ENCODE measurements around the gene SOWAHA. TPM values are rescaled to one million over a fixed set of nuclear protein-coding genes. Genes with fewer than 3 reads are reported as not detected.
"Not testable (repeated sequence)": the region's sequence is repeated elsewhere in the genome, so short reads cannot be mapped to it uniquely, and the experiment has no call there.

Gene SOWAHA
- total and polyA plus RNA-seq, 2 of the 4 experiments (the other 2 are of a cell fraction) = 0.03 TPM; not detected in 1

GRCh38 chr5:132804219-132804618 lies 8.9 kb upstream of the SOWAHA start:
- H3K4me3 ChIP-seq (ENCODE audit: insufficient read depth, low read depth, low read length); H3K27ac ChIP-seq (ENCODE audit: insufficient read depth, low read length); POLR2A ChIA-PET (ENCODE audit: unreplicated experiment); H2BK5ac ChIP-seq (ENCODE audit: low read depth, low read length, poor library complexity, severe bottlenecking); H3K4me1 ChIP-seq (ENCODE audit: control insufficient read depth, insufficient read depth, low read length); H3K36me3 ChIP-seq (ENCODE audit: control insufficient read depth, insufficient read depth, low read length); intact Hi-C loops (cut with micrococcal nuclease); H2AFZ ChIP-seq (replicated peaks; ENCODE audit: low read length, poor library complexity); H3K4me2 ChIP-seq (ENCODE audit: low read depth, low read length); H3K23ac ChIP-seq (ENCODE audit: low read depth, low read length); CTCF ChIA-PET; DNase-seq; H3K18ac ChIP-seq (ENCODE audit: low read depth, low read length); BruUV-seq (replicated peaks); H4K20me1 ChIP-seq (ENCODE audit: insufficient read depth, low read length); H3K9me1 ChIP-seq (ENCODE audit: insufficient read depth, low read length); H2BK20ac ChIP-seq (ENCODE audit: low read depth, low read length); dilution Hi-C loops (cut with HindIII; ENCODE audit: low sequenced_read_pairs, unreplicated experiment); H2AK9ac ChIP-seq (replicated peaks; ENCODE audit: low read depth, low read length, poor library complexity); H4K8ac ChIP-seq (ENCODE audit: low read depth in 2 of 2, low read length in 2 of 2); H2AK5ac ChIP-seq (ENCODE audit: low read depth, low read length); H4K5ac ChIP-seq (ENCODE audit: low read depth, low read length); H3K56ac ChIP-seq (ENCODE audit: extremely low read depth, insufficient read depth, low read length); H3K4ac ChIP-seq (ENCODE audit: low read depth, low read length); in situ Hi-C loops (cut with MboI; ENCODE audit: low sequenced_read_pairs); H4K91ac ChIP-seq (ENCODE audit: insufficient read depth, low read depth, low read length); H3K9me3 ChIP-seq (ENCODE audit: control insufficient read depth, insufficient read depth, low read length); ATAC-seq (ENCODE audit: low read depth); H2BK120ac ChIP-seq (ENCODE audit: low read depth, low read length); H2BK15ac ChIP-seq (ENCODE audit: low read depth, low read length); H3K9ac ChIP-seq (ENCODE audit: low read depth, low read length); H3K14ac ChIP-seq (replicated peaks; ENCODE audit: low read depth, low read length); H3K79me1 ChIP-seq (ENCODE audit: low read depth in 1 of 2, low read length in 2 of 2): not testable (repeated sequence)
- H3K27me3 ChIP-seq (ENCODE audit: control insufficient read depth, insufficient read depth, low read length) = peaks cover 22% of the 10 kb centered on the region
- WGBS, 2 experiments (ENCODE audit: extremely low coverage in 2 of 2, insufficient read length in 1 of 2) = no CpG with 5 or more reads among the region's 1 CpG

GRCh38 chr5:132805872-132806271 lies 7.2 kb upstream of the SOWAHA start:
- dilution Hi-C loops (cut with HindIII; ENCODE audit: low sequenced_read_pairs, unreplicated experiment); H3K9ac ChIP-seq (ENCODE audit: low read depth, low read length); H3K23ac ChIP-seq (ENCODE audit: low read depth, low read length); ATAC-seq (ENCODE audit: low read depth); H3K79me1 ChIP-seq (ENCODE audit: low read depth in 1 of 2, low read length in 2 of 2); DNase-seq; POLR2A ChIA-PET (ENCODE audit: unreplicated experiment); H3K4me1 ChIP-seq (ENCODE audit: control insufficient read depth, insufficient read depth, low read length); H3K9me3 ChIP-seq (ENCODE audit: control insufficient read depth, insufficient read depth, low read length); intact Hi-C loops (cut with micrococcal nuclease); H4K5ac ChIP-seq (ENCODE audit: low read depth, low read length); H3K36me3 ChIP-seq (ENCODE audit: control insufficient read depth, insufficient read depth, low read length); H3K18ac ChIP-seq (ENCODE audit: low read depth, low read length); H4K91ac ChIP-seq (ENCODE audit: insufficient read depth, low read depth, low read length); CTCF ChIA-PET; H3K4me2 ChIP-seq (ENCODE audit: low read depth, low read length); H3K14ac ChIP-seq (replicated peaks; ENCODE audit: low read depth, low read length); H2BK20ac ChIP-seq (ENCODE audit: low read depth, low read length); H2BK120ac ChIP-seq (ENCODE audit: low read depth, low read length); H3K9me1 ChIP-seq (ENCODE audit: insufficient read depth, low read length); in situ Hi-C loops (cut with MboI; ENCODE audit: low sequenced_read_pairs); BruUV-seq (replicated peaks); H3K4ac ChIP-seq (ENCODE audit: low read depth, low read length); H2BK15ac ChIP-seq (ENCODE audit: low read depth, low read length); H4K20me1 ChIP-seq (ENCODE audit: insufficient read depth, low read length); H2AK5ac ChIP-seq (ENCODE audit: low read depth, low read length); H3K27ac ChIP-seq (ENCODE audit: insufficient read depth, low read length); H4K8ac ChIP-seq (ENCODE audit: low read depth in 2 of 2, low read length in 2 of 2); H2AK9ac ChIP-seq (replicated peaks; ENCODE audit: low read depth, low read length, poor library complexity); H3K56ac ChIP-seq (ENCODE audit: extremely low read depth, insufficient read depth, low read length); H2BK5ac ChIP-seq (ENCODE audit: low read depth, low read length, poor library complexity, severe bottlenecking); H2AFZ ChIP-seq (replicated peaks; ENCODE audit: low read length, poor library complexity); H3K4me3 ChIP-seq (ENCODE audit: insufficient read depth, low read depth, low read length): not testable (repeated sequence)
- WGBS, 2 experiments (ENCODE audit: extremely low coverage in 2 of 2, insufficient read length in 1 of 2) = no CpG with 5 or more reads among the region's 6 CpGs
- H3K27me3 ChIP-seq (ENCODE audit: control insufficient read depth, insufficient read depth, low read length) = peaks cover 27% of the 10 kb centered on the region
